H1 (cell line): ENCODE results near the gene MAP2K2. TPM values are rescaled to one million over a fixed set of nuclear protein-coding genes. Genes with fewer than 3 reads are reported as not detected.

Source experiments
- CTCF ChIA-PET: fragments of 300-600 bp; sonication (Branson Sonifier 250); formaldehyde crosslinking; loops from one replicate; lab custom pipeline; 2021; ENCODE audit not compliant: partially characterized antibody; lab: Charles Lee
- POLR2A ChIA-PET: fragments of 300-600 bp; sonication (Branson Sonifier 250); formaldehyde crosslinking; loops from one replicate; lab custom pipeline; 2021; ENCODE audit warnings: inconsistent platforms; ENCODE audit not compliant: partially characterized antibody; lab: Charles Lee
- DNase-seq, 2 experiments: peaks; one replicate each; pipeline versions ENCODE4 v3.0.0 to v3.0.0-alpha.2; 2010 to 2022; ENCODE audit warnings: low spot score in 2 of 2, low read depth in 1 of 2, mixed read lengths in 1 of 2
- FAIRE-seq: peaks from 2 replicates; lab custom pipeline; 2011; peaks lifted over from hg19 to GRCh38; lab: Jason Lieb, UNC
- H2AFZ ChIP-seq: 2 replicates; pipeline ENCODE4 v1.8.1; 2012; ENCODE audit warnings: low read length, inconsistent platforms
- H2AK5ac ChIP-seq: 2 replicates; pipeline ENCODE4 v1.6.1; 2013; ENCODE audit warnings: low read depth, low read length
- H2BK120ac ChIP-seq: replicated peaks from 2 replicates; pipeline ENCODE3; 2013; ENCODE audit warnings: low read depth, low read length, inconsistent platforms
- H2BK12ac ChIP-seq: 2 replicates; pipeline ENCODE4 v1.6.1; 2013; ENCODE audit warnings: low read depth, low read length
- H2BK15ac ChIP-seq: 2 replicates; pipeline ENCODE4 v1.6.1; 2013; ENCODE audit warnings: low read length
- H2BK20ac ChIP-seq: 2 replicates; pipeline ENCODE4 v1.6.1; 2013; ENCODE audit warnings: low read length
- H2BK5ac ChIP-seq: 2 replicates; pipeline ENCODE4 v1.6.1; 2013; ENCODE audit warnings: low read depth, low read length
- H3K14ac ChIP-seq: 2 replicates; pipeline ENCODE4 v1.6.1; 2013; ENCODE audit warnings: inconsistent platforms; ENCODE audit not compliant: insufficient read length
- H3K18ac ChIP-seq: 2 replicates; pipeline ENCODE4 v1.6.1; 2013; ENCODE audit warnings: low read length; ENCODE audit errors: extremely low read depth
- H3K23ac ChIP-seq: 2 replicates; pipeline ENCODE4 v1.6.1; 2013; ENCODE audit warnings: inconsistent platforms; ENCODE audit not compliant: insufficient read length
- H3K23me2 ChIP-seq: 2 replicates; pipeline ENCODE4 v1.6.1; 2013; ENCODE audit warnings: low read depth, low read length
- H3K27ac ChIP-seq: 2 replicates; pipeline ENCODE4 v1.6.1; 2011; ENCODE audit warnings: low read depth, low read length, inconsistent platforms
- H3K27me3 ChIP-seq, 4 experiments: replicated peaks in 1 of 4; 1 replicate in 1 of 4; 2 replicates in 3 of 4; pipeline versions ENCODE4 v1.6.1 to v1.8.1; 2011 to 2013; ENCODE audit warnings: low read length in 3 of 4, mild to moderate bottlenecking in 3 of 4, inconsistent platforms in 2 of 4, mixed read lengths in 2 of 4, moderate library complexity in 1 of 4; ENCODE audit not compliant: control insufficient read depth in 3 of 4, insufficient read depth in 3 of 4; ENCODE audit errors: extremely low read depth in 1 of 4
- H3K36me3 ChIP-seq, 4 experiments: 2 replicates each; pipeline versions ENCODE4 v1.6.1 to v1.8.1; 2011 to 2013; ENCODE audit warnings: mild to moderate bottlenecking in 4 of 4, low read length in 3 of 4, moderate library complexity in 2 of 4, control low read depth in 1 of 4, inconsistent platforms in 1 of 4; ENCODE audit not compliant: insufficient read depth in 4 of 4, control insufficient read depth in 2 of 4
- H3K4ac ChIP-seq: replicated peaks from 2 replicates; pipeline ENCODE3; 2013; ENCODE audit warnings: low read length, low read depth, mixed read lengths, inconsistent platforms; ENCODE audit not compliant: insufficient read length
- H3K4me1 ChIP-seq, 4 experiments: replicated peaks in 1 of 4; 1 replicate in 1 of 4; 2 replicates in 3 of 4; pipeline versions ENCODE4 v1.6.1 to v1.8.1; 2011 to 2013; ENCODE audit warnings: low read length in 3 of 4, inconsistent platforms in 2 of 4, mixed read lengths in 1 of 4; ENCODE audit not compliant: insufficient read depth in 4 of 4, control insufficient read depth in 3 of 4
- H3K4me2 ChIP-seq, 2 experiments: 2 replicates each; pipeline versions ENCODE4 v1.6.1 to v1.8.1; 2011 to 2013; ENCODE audit warnings: low read depth in 2 of 2, low read length in 2 of 2, control low read depth in 1 of 2, inconsistent platforms in 1 of 2, mild to moderate bottlenecking in 1 of 2; ENCODE audit not compliant: insufficient read depth in 1 of 2
- H3K4me3 ChIP-seq, 4 experiments: fragments of 200-600, 300-600 bp in 1 of 4; sonication (generic), shearing (Covaris generic), sonication (Bioruptor Twin) in 1 of 4; 2 replicates each; pipeline versions ENCODE4 v1.5.1 to v1.8.1; 2011 to 2016; ENCODE audit warnings: low read length in 4 of 4, low read depth in 3 of 4, control low read depth in 2 of 4, inconsistent platforms in 2 of 4, mild to moderate bottlenecking in 2 of 4, mixed read lengths in 1 of 4, moderate library complexity in 1 of 4; ENCODE audit not compliant: insufficient read depth in 2 of 4; ENCODE audit errors: extremely low read depth in 1 of 4
- H3K56ac ChIP-seq: replicated peaks from 2 replicates; pipeline ENCODE3; 2013; ENCODE audit warnings: low read depth, mild to moderate bottlenecking, mixed read lengths, low read length, inconsistent platforms; ENCODE audit not compliant: insufficient read length
- H3K79me1 ChIP-seq: 2 replicates; pipeline ENCODE4 v1.6.1; 2013; ENCODE audit warnings: low read depth, low read length, control low read depth
- H3K79me2 ChIP-seq, 2 experiments: 2 replicates each; pipeline versions ENCODE4 v1.6.1 to v1.8.1; 2012 to 2013; ENCODE audit warnings: low read length in 2 of 2, mild to moderate bottlenecking in 2 of 2, inconsistent platforms in 1 of 2; ENCODE audit not compliant: insufficient read depth in 2 of 2, control insufficient read depth in 1 of 2
- H3K9ac ChIP-seq, 4 experiments: replicated peaks in 1 of 4; 1 replicate in 1 of 4; 2 replicates in 3 of 4; pipeline versions ENCODE4 v1.6.1 to v1.8.1; 2011 to 2013; ENCODE audit warnings: low read depth in 3 of 4, low read length in 3 of 4, control low read depth in 2 of 4, mild to moderate bottlenecking in 2 of 4, moderate library complexity in 2 of 4, inconsistent platforms in 1 of 4; ENCODE audit errors: extremely low read depth in 1 of 4
- H3K9me3 ChIP-seq, 2 experiments: 2 replicates each; pipeline versions ENCODE4 v1.6.1 to v1.8.1; 2012 to 2013; ENCODE audit warnings: mild to moderate bottlenecking in 2 of 2, moderate library complexity in 2 of 2, control low read depth in 1 of 2, inconsistent platforms in 1 of 2, low read depth in 1 of 2, low read length in 1 of 2, mixed read lengths in 1 of 2; ENCODE audit not compliant: insufficient read depth in 2 of 2
- H4K20me1 ChIP-seq, 2 experiments: replicated peaks in 1 of 2; 2 replicates each; pipeline versions ENCODE3 to v1.8.1; 2011 to 2013; ENCODE audit warnings: inconsistent platforms in 2 of 2, low read length in 2 of 2, mild to moderate bottlenecking in 1 of 2; ENCODE audit not compliant: insufficient read depth in 2 of 2, control insufficient read depth in 1 of 2
- H4K5ac ChIP-seq: 2 replicates; pipeline ENCODE4 v1.6.1; 2013; ENCODE audit warnings: low read length, low read depth, mixed read lengths, inconsistent platforms; ENCODE audit not compliant: insufficient read length
- H4K8ac ChIP-seq: 2 replicates; pipeline ENCODE4 v1.8.0; 2013; ENCODE audit warnings: mild to moderate bottlenecking, moderate library complexity, low read length, inconsistent platforms; ENCODE audit not compliant: insufficient read depth; ENCODE audit errors: extremely low read depth
- H4K91ac ChIP-seq: replicated peaks from 2 replicates; pipeline ENCODE3; 2013; ENCODE audit warnings: low read length, mixed read lengths, inconsistent platforms; ENCODE audit not compliant: insufficient read length
- KDM1A ChIP-seq: fragments of 200-600, 300-600 bp; sonication (generic); IDR thresholded peaks from 2 replicates; pipeline ENCODE4 v1.7.1; 2016; ENCODE audit warnings: mild to moderate bottlenecking, low read length, borderline replicate concordance
- TEAD4 ChIP-seq: IDR thresholded peaks from 2 replicates; pipeline ENCODE4 v1.6.1; 2012; ENCODE audit warnings: low read depth, low read length, inconsistent platforms, mixed read lengths
- WGBS, 2 experiments: shearing (Covaris generic) in 1 of 2; methylation state at CpG; one replicate each; pipeline versions ENCODE4 v1.1.6 to v1.1.7; 2013 to 2015; ENCODE audit warnings: low lambda C conversion rate in 2 of 2, mixed read lengths in 2 of 2, inconsistent platforms in 1 of 2, low coverage in 1 of 2, missing lambda C conversion rate in 1 of 2; ENCODE audit not compliant: insufficient replicate concordance in 2 of 2, insufficient coverage in 1 of 2, insufficient read length in 1 of 2; ENCODE audit errors: extremely low coverage in 1 of 2, missing lambda C conversion rate in 1 of 2; 5-methylcytosine and 5-hydroxymethylcytosine counted together
- polyA plus RNA-seq, 7 experiments: library from polyadenylated mRNA; depleted of rRNA in 3 of 7; stranded (reverse) in 5 of 7; unstranded in 2 of 7; fragments of >200 nt in 5 of 7; fragments of 200-250 nt in 2 of 7; gene quantifications; 1 replicate in 5 of 7; 2 replicates in 1 of 7; 4 replicates in 1 of 7; pipeline versions ENCODE4 v1.2.1 to v1.2.3, GENCODE V29; 2011 to 2013; ENCODE audit warnings: missing spikeins in 2 of 7, mixed read lengths in 2 of 7
- total RNA-seq: library from RNA; stranded (reverse); fragmentation: NEBNext Ultra II Directional; extraction: Animal tissue kit (Norgen Biotek cat#: 25700); gene quantifications from 2 replicates; pipeline ENCODE4 v1.2.1, GENCODE V29; 2021

MAP2K2 gene
- total and polyA plus RNA-seq, 2 of the 8 experiments (the other 6 are each of a cell fraction or from before 2014, with no cell fraction given): 111 to 162 TPM

DNA sequence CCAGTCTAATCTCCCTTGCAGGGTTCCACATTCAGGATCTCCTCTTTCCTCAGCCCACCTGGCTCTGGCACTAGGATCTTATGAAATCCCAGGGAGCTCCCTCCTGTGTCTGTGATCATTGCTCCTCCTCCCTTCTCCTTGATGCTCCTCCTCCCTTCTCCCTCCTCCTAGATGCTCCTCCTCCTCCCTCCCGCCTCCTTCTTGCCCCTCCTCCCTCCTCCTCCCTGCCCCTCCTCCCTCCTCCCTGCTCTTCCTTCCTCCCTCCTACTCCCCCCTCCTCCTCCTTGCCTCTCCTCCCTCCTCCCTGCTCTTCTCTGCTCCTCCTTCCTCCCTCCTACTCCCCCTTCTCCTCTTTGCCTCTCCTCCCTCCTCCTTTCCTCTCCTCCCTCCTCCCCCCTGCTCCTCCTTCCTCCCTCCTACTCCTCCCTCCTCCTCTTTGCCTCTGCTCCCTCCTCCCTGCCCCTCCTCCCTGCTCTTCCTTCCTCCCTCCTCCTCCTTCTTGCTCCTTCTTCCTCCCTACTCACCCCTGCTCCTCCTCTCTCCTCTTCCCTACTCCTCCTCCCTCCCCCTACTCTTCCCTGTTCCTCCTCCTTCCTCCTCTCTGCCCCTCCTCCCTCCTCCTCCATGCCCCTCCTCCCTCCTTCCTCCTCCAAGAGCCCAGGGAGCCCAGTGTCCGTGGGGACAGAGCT, 42.3 kb downstream of the MAP2K2 start:
- Histone ChIP-seq H3K4me1 (peaks cover 0 to 18% (median 8%) of the 10 kb centered on the region in 4 experiments; a peak in 5 of 7 replicates), H3K4me2 (no peak overlapping the region), H3K14ac (no peak overlapping the region), H3K79me1 (no peaks in the 10 kb centered on the region), H2BK120ac (no peak overlapping the region), H3K4ac (peak overlapping the region; percentile 17), H4K20me1 (no peaks in the 10 kb centered on the region)
- TF ChIP-seq KDM1A (0 out of 2 replicates have a peak, but pooled peaks have one; percentile 37), TEAD4 (no peak)
- TF ChIP-seq, all 59 proteins: peak for 1
- H3K4me3 ChIP-seq: no peak overlapping the region
- no peak overlapping the region for H4K5ac ChIP-seq
- H4K8ac ChIP-seq: 0 out of 2 replicates have a peak overlapping the region, but pooled peaks have one; percentile 11
- no peaks in the 10 kb centered on the region for H3K79me2 ChIP-seq
- H2AK5ac ChIP-seq: no peak overlapping the region
- WGBS, 2 experiments: 60% methylated on average over 1 of the region's 2 CpGs; no CpG with 5 or more reads in 1 of the 2 experiments
- CTCF ChIA-PET: interaction anchor here (0.6 to 1.1 kb wide), 4 partner anchors 23 to 40 kb away, joined by 3 to 4 read pairs (median 3); no protein-coding TSS in a partner anchor
- H3K56ac ChIP-seq: no peak overlapping the region
- no peak overlapping the region for H3K23ac ChIP-seq
- no peak overlapping the region for H3K27ac ChIP-seq
- no peak for FAIRE-seq
- H4K91ac ChIP-seq: peak overlapping the region; percentile 72
- no peak overlapping the region for H2AFZ ChIP-seq
- peak overlapping the region; percentile 72; the same call in 1 of the 2 replicates for H2BK20ac ChIP-seq
- H3K9me3 ChIP-seq: no peaks in the 10 kb centered on the region
- no peaks in the 10 kb centered on the region for H3K27me3 ChIP-seq
- H3K9ac ChIP-seq: no peak overlapping the region
- H2BK5ac ChIP-seq: no peak overlapping the region; the same call in 1 of the 2 replicates
- 0 out of 2 replicates have a peak overlapping the region, but pooled peaks have one; percentile 46 for H2BK15ac ChIP-seq
- DNase-seq: no peak
- no peaks in the 10 kb centered on the region for H3K36me3 ChIP-seq
- H3K23me2 ChIP-seq: peaks cover 4% of the 10 kb centered on the region; the same call in 1 of the 2 replicates
- no peak overlapping the region; the same call in 1 of the 2 replicates for H3K18ac ChIP-seq
- POLR2A ChIA-PET: interaction anchor here (0.6 to 2.3 kb wide), 8 partner anchors 10 to 96 kb away, joined by 3 to 14 read pairs (median 4); partner anchors contain the start of gene EEF2
- H2BK12ac ChIP-seq: peak overlapping the region; percentile 50; the same call in 1 of the 2 replicates
